Caco-2 (cell line): ENCODE data around the gene QSOX2. TPM values are rescaled to one million over a fixed set of nuclear protein-coding genes. Genes with fewer than 3 reads are reported as not detected.

ENCODE experiments used
- BruUV-seq: library from RNA; stranded (reverse); fragments of 400-500 nt; replicated peaks from 2 replicates; lab custom pipeline; 2021; lab: Mats Ljungman, UMichigan
- CTCF ChIA-PET: fragments of 300-600 bp; sonication (Branson Sonifier 250); formaldehyde crosslinking; loops from one replicate; lab custom pipeline; 2022; ENCODE audit warnings: antibody characterized with exemption; lab: Charles Lee
- POLR2A ChIA-PET: fragments of 300-600 bp; sonication (Branson Sonifier 250); formaldehyde crosslinking; loops from one replicate; lab custom pipeline; 2022; ENCODE audit warnings: antibody characterized with exemption; lab: Charles Lee
- DNase-seq, 2 experiments: peaks; one replicate each; pipeline versions ENCODE4 v3.0.0 to v3.0.0-alpha.2; 2020 to 2022
- H3K27me3 ChIP-seq: replicated peaks from 2 replicates; pipeline ENCODE4 v1.6.0; 2011; ENCODE audit warnings: low read length; ENCODE audit not compliant: control insufficient read depth, insufficient read depth
- H3K36me3 ChIP-seq: 2 replicates; pipeline ENCODE4 v1.5.1; 2011; ENCODE audit warnings: low read length; ENCODE audit not compliant: control insufficient read depth, insufficient read depth
- H3K4me1 ChIP-seq: fragments of 250-450 bp; sonication (Bioruptor Pico); 2 replicates; pipeline ENCODE4 v1.5.1; 2020; ENCODE audit warnings: mild to moderate bottlenecking
- H3K4me3 ChIP-seq: 2 replicates; pipeline ENCODE4 v1.5.1; 2011; ENCODE audit warnings: low read depth, mild to moderate bottlenecking, control low read depth, low read length
- H3K9me3 ChIP-seq: fragments of 250-450 bp; sonication (Bioruptor Pico); 2 replicates; pipeline ENCODE4 v1.5.1; 2020; ENCODE audit warnings: mild to moderate bottlenecking, moderate library complexity
- H3K27ac Mint-ChIP-seq: one replicate; pipeline ENCODE4 v1.8.0; 2022; ENCODE audit warnings: mixed read lengths; ENCODE audit not compliant: unreplicated experiment
- H3K27me3 Mint-ChIP-seq: one replicate; pipeline ENCODE4 v1.8.0; 2022; ENCODE audit warnings: mixed read lengths; ENCODE audit not compliant: insufficient read depth, unreplicated experiment
- H3K36me3 Mint-ChIP-seq: one replicate; pipeline ENCODE4 v1.8.0; 2022; ENCODE audit warnings: mild to moderate bottlenecking, mixed read lengths; ENCODE audit not compliant: insufficient read depth, unreplicated experiment
- H3K4me1 Mint-ChIP-seq: one replicate; pipeline ENCODE4 v1.8.0; 2022; ENCODE audit warnings: low read depth, mixed read lengths; ENCODE audit not compliant: unreplicated experiment
- H3K4me3 Mint-ChIP-seq: one replicate; pipeline ENCODE4 v1.8.0; 2022; ENCODE audit warnings: mild to moderate bottlenecking, moderate library complexity, mixed read lengths; ENCODE audit not compliant: unreplicated experiment
- H3K9me3 Mint-ChIP-seq: one replicate; pipeline ENCODE4 v1.8.0; 2022; ENCODE audit warnings: mixed read lengths; ENCODE audit not compliant: unreplicated experiment
- intact Hi-C: fragments of 100-400 bp; cut with micrococcal nuclease; formaldehyde crosslinking; loops from one replicate; pipeline ENCODE4 v1.10.0; 2022; ENCODE audit not compliant: unreplicated experiment
- total RNA-seq: library from RNA; stranded (reverse); gene quantifications from 2 replicates; pipeline ENCODE4 v1.2.3, GENCODE V29; 2022
- TF ChIP-seq, protein P1 (sequence below), 2 experiments: fragments of 200-600 bp in 1 of 2; IDR thresholded peaks; 1 replicate in 1 of 2; 2 replicates in 1 of 2; pipeline versions ENCODE4 v1.5.1 to v1.8.0; 2011 to 2022; ENCODE audit warnings: antibody characterized with exemption in 1 of 2, control low read depth in 1 of 2, inconsistent platforms in 1 of 2, low read depth in 1 of 2, low read length in 1 of 2, mild to moderate bottlenecking in 1 of 2, moderate library complexity in 1 of 2; ENCODE audit not compliant: insufficient read depth in 1 of 2, severe bottlenecking in 1 of 2, unreplicated experiment in 1 of 2

QSOX2 gene
- total RNA-seq, 1 experiment from 2014 or later: 29.6 TPM

DNA sequence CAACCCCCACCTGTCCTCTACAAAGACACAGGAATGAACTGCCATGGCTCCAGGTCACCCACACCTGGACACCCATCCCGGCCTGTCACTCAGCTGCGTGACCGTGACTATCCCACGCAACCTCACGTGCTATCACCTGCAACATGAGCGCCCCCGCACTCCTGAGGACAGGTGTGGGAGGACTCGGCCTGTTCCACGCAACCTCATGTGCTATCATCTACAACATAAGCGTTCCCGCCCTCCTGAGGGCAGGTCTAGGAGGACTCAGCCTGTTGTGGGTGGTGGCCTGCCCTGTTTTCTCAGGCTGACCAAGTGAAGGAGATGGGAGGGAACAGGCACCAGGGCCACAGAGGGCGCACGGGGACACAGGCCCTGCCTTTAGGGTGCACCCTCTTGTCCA is 4.1 kb downstream of the QSOX2 start:
- POLR2A ChIA-PET: no interaction called here
- no peaks in the 10 kb centered on the region for H3K9me3 Mint-ChIP-seq
- no TSS peak for BruUV-seq
- H3K4me1 Mint-ChIP-seq: peaks cover 22% of the 10 kb centered on the region
- Histone ChIP-seq H3K4me1 (peaks cover 13% of the 10 kb centered on the region), H3K36me3 (no peaks in the 10 kb centered on the region), H3K9me3 (no peaks in the 10 kb centered on the region), H3K27me3 (no peaks in the 10 kb centered on the region), H3K4me3 (no peak overlapping the region)
- peaks cover 7% of the 10 kb centered on the region for H3K36me3 Mint-ChIP-seq
- no peak overlapping the region for H3K27ac Mint-ChIP-seq
- CTCF ChIA-PET: no interaction called here
- no peak overlapping the region for H3K4me3 Mint-ChIP-seq
- no peak for DNase-seq
- intact Hi-C loops: no loop called here
- TF ChIP-seq, protein P1, sequence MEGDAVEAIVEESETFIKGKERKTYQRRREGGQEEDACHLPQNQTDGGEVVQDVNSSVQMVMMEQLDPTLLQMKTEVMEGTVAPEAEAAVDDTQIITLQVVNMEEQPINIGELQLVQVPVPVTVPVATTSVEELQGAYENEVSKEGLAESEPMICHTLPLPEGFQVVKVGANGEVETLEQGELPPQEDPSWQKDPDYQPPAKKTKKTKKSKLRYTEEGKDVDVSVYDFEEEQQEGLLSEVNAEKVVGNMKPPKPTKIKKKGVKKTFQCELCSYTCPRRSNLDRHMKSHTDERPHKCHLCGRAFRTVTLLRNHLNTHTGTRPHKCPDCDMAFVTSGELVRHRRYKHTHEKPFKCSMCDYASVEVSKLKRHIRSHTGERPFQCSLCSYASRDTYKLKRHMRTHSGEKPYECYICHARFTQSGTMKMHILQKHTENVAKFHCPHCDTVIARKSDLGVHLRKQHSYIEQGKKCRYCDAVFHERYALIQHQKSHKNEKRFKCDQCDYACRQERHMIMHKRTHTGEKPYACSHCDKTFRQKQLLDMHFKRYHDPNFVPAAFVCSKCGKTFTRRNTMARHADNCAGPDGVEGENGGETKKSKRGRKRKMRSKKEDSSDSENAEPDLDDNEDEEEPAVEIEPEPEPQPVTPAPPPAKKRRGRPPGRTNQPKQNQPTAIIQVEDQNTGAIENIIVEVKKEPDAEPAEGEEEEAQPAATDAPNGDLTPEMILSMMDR (IDR thresholded peaks at IDR 0.05; ENCODE audit: insufficient read depth in 1 of 2, low read depth in 1 of 2, low read length in 1 of 2, severe bottlenecking in 1 of 2, unreplicated experiment in 1 of 2): no peak
- H3K27me3 Mint-ChIP-seq: no peaks in the 10 kb centered on the region

DNA sequence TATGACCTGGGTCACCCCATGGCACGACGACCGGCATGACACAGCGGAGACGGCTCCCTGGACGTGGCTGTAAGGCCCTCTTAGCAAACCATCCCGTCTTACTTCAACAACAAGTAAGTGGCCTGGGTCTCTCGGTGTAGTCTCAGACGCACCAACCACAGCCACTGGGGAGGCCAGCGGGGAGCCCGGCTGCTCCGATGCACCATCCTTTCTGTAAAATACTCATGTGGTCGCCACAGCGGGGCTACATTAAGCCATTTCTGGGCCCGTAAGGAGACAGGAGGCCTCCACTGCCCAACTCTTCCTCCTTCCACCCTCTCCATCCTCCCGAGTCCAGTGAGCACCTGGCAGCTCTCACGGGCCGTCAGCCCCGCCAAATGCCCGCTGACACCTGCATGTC is 4.7 kb downstream of the QSOX2 start:
- Mint-ChIP-seq H3K9me3 (no peaks in the 10 kb centered on the region), H3K27ac (no peak overlapping the region), H3K4me3 (no peak overlapping the region), H3K36me3 (peaks cover 12% of the 10 kb centered on the region), H3K27me3 (no peaks in the 10 kb centered on the region), H3K4me1 (peaks cover 22% of the 10 kb centered on the region)
- ChIA-PET POLR2A (no interaction called here), CTCF (no interaction called here)
- Histone ChIP-seq H3K36me3 (peaks cover 1% of the 10 kb centered on the region; the same call in 1 of the 2 replicates), H3K9me3 (no peaks in the 10 kb centered on the region), H3K4me1 (peaks cover 7% of the 10 kb centered on the region), H3K27me3 (no peaks in the 10 kb centered on the region), H3K4me3 (no peak overlapping the region)
- DNase-seq: no peak
- TF ChIP-seq, protein P1 (IDR thresholded peaks at IDR 0.05; ENCODE audit: insufficient read depth in 1 of 2, low read depth in 1 of 2, low read length in 1 of 2, severe bottlenecking in 1 of 2, unreplicated experiment in 1 of 2): no peak
- BruUV-seq: no TSS peak
- intact Hi-C loops: no loop called here

DNA sequence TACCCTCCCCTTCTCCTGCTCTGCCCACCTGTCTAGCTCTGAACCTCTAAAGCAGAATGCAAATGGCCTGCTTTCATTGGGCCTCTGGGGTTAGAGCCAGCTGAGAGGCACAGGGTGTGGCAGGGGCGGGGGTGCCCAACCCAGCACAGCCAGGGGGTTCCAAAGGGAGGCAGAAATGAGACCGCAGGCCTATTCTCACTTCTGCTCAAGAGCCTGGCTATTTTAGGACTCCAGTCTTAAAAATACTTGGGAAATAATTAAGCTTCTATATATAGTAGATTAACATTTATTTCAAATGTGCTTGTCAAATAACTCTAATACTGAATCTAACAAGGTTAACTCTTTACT is 5.7 kb downstream of the QSOX2 start:
- peaks cover 17% of the 10 kb centered on the region for H3K36me3 Mint-ChIP-seq
- POLR2A ChIA-PET: no interaction called here

More for the DNA sequence above, 5.7 kb downstream of the QSOX2 start:
- no peaks in the 10 kb centered on the region for H3K9me3 Mint-ChIP-seq
- no peaks in the 10 kb centered on the region for H3K27me3 Mint-ChIP-seq
- intact Hi-C loops: no loop called here
- Histone ChIP-seq H3K4me3 (no peak overlapping the region), H3K27me3 (no peaks in the 10 kb centered on the region), H3K4me1 (peaks cover 7% of the 10 kb centered on the region), H3K36me3 (peaks cover 1% of the 10 kb centered on the region), H3K9me3 (no peaks in the 10 kb centered on the region)
- TF ChIP-seq, protein P1 (IDR thresholded peaks at IDR 0.05; ENCODE audit: insufficient read depth in 1 of 2, low read depth in 1 of 2, low read length in 1 of 2, severe bottlenecking in 1 of 2, unreplicated experiment in 1 of 2): no peak
- DNase-seq: no peak
- no peak overlapping the region for H3K27ac Mint-ChIP-seq
- no TSS peak for BruUV-seq
- CTCF ChIA-PET: no interaction called here
- H3K4me3 Mint-ChIP-seq: no peak overlapping the region
- peaks cover 20% of the 10 kb centered on the region for H3K4me1 Mint-ChIP-seq
